Esophagus mucosa (tissue), 1 donor: ENCODE data around the gene SERPINB13. TPM values are rescaled to one million over a fixed set of nuclear protein-coding genes. Genes with fewer than 3 reads are reported as not detected.
A peak's percentile ranks its signal among the peaks of the same experiment; 100 is the strongest.
"Not testable (repeated sequence)": the region's sequence is repeated elsewhere in the genome, so short reads cannot be mapped to it uniquely, and the experiment has no call there.

Experiments used
- ATAC-seq: fragments of 200-7000 bp; cut with Tn5 transposase; one replicate; pipeline ENCODE4 v1.9.1; 2020
- total RNA-seq: library from RNA; stranded (reverse); gene quantifications from one replicate; pipeline ENCODE4 v1.2.4, GENCODE V29; 2023
- donor health status: DM: yes; HTN: yes; CAD: no.

SERPINB13 gene
- total RNA-seq, 1 donor from 2014 or later: 281 TPM

DNA sequence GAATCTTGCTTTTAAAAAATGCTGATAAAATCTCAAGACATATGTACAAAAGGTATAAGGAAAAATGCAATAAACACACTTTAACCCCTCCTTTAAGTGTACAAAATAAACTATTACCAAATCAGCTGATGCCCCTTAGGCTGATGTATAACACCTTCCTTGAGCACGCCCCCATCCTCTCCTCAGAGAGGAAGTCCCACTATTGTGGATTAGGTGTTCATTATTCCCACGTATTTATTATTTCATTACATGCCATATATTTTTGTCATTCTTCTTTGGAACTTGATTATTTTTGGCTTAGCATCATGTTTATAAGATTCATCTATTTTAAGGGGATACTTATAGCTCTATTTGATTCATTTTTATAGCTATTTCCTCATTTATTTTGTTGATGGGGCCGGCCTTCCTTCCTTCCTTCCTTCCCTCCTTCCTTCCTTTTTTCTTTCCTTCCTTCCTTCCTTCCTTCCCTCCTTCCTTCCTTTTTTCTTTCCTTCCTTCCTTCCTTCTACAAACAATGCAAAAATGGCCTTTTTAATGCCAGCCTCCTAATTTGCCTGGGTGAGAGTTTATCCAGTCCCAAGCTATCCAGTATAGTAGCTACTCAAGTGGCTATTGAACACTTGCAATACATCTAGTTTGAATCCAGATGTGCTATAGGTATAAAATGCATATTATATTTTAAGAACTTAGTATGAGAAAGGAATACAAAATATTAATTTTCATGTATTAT, 4.0 kb downstream of the SERPINB13 start:
- ATAC-seq: no peak

GRCh38 chr18:63591725-63592124, 4.6 kb downstream of the SERPINB13 start:
- no peak for ATAC-seq

- no peak for ATAC-seq
Observed at GRCh38 chr18:63592471-63592870, 5.3 kb downstream of the SERPINB13 start.

DNA sequence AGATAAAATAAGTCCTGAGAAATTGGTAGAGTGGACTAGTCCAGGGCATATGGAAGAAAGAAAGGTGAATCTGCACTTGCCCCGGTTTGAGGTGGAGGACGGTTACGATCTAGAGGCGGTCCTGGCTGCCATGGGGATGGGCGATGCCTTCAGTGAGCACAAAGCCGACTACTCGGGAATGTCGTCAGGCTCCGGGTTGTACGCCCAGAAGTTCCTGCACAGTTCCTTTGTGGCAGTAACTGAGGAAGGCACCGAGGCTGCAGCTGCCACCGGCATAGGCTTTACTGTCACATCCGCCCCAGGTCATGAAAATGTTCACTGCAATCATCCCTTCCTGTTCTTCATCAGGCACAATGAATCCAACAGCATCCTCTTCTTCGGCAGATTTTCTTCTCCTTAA, 9.8 kb downstream of the SERPINB13 start:
- peak; percentile 9 for ATAC-seq

DNA sequence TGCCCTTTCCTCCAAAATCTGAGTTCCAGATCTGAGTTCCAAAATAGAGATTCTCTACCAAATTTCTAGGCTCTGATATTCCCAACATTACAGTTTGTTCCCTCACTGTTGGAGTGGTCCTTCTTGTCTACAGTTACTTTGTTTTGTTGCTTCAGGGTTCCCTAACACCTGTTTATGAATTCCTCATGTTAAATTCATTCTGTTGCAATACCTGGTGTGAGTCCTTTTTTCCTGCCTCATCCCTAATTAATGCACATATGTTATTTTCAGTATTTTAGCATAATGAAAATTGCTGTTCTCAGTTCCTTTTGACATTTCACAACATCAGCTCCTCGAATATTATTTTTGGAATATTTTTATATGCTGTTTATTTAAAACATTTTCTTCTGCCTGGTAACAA, 16.2 kb downstream of the SERPINB13 start:
- no peak for ATAC-seq

DNA sequence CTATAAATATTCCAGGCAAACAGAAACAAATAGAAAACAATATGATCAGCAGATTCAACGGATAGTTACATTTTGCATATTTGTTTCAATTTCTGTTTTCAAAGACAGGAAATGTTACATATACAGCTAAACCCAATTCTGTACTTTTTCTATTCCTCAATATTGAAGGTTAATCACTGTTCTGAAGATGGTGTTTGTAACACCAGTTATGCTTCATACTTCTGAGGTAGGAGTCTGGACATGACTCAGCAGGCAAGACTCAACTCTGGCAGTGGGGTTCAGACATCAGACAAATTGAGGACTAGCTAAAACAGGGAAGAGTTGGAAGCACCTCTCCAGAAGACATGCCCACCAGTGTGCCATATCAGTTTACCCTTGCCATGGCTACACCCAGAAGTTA, 16.6 kb downstream of the SERPINB13 start:
- peak; percentile 69 for ATAC-seq

GRCh38 chr18:63604791-63605567, 17.8 kb downstream of the SERPINB13 start:
- ATAC-seq: peak; percentile 93

DNA sequence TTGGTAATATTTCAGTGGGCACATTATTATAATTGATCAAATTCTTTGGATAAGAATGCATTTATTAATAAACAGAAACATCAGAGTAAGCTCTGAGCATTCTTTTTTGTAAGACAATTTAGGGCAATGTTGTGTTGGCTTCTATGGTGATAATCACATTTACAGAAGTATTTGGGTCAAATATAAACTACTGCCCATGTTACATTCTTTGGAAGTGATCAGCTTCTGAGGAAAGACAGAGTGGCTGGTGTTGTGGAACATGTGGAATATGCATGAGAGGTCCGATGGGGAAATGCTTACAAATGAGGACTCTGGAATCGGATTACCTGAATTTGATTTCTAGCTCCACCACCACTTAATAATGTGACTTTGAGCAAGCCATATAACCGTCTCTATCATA, 19.4 kb downstream of the SERPINB13 start:
- no peak for ATAC-seq

DNA sequence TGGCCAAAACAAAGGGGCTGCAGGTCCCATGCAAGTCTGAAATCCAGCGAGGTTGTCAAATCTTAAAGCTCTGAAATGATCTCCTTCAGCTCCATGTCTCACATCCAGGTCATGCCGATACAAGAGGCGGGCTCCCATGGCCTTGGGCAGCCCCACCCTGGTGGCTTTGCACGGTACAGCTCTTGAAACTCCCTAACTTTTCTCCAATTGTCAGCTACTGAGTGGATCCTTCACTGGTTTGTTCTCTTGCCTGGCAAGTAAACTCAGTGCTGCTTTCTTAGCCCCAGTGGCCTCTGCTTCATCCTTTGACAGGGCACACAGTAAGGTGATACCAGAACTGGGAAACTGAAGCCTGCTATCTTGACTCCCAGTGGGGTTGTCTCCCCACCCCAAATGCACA, 26.3 kb downstream of the SERPINB13 start:
- ATAC-seq: peak; percentile 72

DNA sequence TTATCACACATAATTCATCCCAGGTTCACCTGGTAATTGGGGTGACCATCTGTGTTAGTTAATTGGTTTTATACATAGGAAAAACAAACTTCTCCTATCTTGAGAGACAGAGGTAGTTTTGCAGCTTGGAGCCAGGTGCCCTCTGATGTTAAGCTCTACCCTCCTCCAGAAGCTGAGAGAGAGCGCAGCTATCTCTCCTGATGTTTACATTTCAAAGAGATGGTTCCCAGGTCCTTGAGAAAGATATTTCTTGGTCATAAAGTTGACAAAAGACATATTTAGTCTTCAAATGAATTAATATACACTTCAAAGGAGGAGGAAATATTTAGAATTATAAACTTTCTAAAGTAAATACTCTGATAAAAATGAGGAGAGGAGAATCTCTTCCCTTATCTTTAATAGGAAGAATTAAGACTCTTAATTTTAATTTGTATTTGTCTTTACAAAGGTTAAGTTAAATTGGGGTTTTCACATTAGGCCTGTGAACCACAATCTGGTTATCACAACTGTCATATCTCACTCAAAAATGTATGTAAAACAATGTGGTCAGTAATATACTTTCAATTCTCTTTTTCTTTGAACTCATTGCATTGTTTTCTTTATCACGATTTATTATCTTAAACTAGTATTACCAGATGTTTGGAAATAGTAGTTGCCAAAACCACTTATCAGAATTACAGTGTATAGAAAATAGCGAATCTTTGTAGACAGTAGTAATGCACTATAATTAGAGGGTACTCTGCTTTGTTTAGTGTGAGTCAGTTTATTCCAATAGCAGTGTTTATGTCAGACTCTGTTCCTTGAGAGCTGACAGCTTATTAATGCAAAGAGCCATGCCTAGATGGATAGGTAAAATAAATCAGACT, 30.1 kb downstream of the SERPINB13 start:
- no peak for ATAC-seq

DNA sequence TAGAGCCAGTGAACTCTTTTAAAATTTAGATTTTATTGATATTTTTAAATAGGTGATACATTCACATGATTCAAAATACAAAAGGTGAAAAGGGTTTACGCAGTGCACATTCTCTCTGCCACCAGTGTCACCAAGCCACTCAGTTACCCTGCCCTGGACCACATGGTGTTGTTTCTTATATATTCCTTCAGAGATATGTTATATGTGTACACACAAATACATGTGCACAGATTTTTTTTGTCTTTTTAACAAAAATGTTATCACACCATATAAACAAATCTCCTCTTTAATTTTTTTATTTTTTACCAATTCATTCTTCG, 30.7 kb downstream of the SERPINB13 start:
- no peak for ATAC-seq

- no peak for ATAC-seq
Observed at GRCh38 chr18:63619661-63620060, 32.5 kb downstream of the SERPINB13 start.

DNA sequence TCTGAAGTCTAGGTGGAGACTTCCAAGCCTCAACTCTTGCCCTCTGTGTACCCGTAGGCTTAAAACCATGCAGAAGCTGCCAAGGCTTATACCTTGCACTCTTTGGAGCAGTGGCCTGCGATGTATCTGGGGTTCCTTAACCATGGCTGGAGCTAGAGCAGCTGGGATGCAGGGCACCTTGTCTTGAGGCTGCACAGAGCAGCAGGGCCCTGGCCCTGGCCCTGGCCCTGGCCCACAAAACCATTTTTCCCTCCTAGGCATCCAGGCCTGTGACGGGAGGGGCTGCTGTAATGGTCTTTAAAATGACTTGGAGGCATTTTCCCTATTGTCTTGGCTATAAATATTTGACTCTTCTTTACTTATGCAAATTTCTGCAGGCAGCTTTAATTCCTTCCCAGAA, 37.7 kb downstream of the SERPINB13 start:
- ATAC-seq: no peak

DNA sequence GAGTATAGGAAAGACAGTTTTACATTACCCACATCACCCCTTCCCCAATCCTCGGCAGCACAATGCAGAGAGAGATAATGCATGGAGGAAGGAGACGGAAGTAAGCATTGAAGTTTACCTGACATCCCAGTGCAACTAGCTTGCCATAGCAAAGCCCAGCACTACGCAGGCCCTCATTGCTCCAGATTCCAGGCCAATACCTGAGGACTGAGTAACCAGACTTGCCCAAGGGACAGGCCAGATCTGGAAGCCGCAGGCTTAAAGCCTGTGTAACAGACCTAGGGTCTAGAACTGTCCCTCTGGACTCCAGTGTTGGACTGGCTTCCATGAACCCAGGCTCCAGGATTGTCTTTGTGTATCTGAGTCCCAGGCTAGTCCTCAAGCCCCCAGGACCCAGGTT, 39.3 kb downstream of the SERPINB13 start:
- ATAC-seq: no peak

GRCh38 chr18:63627819-63628218, 40.7 kb downstream of the SERPINB13 start:
- no peak for ATAC-seq

- ATAC-seq: no peak
Observed at GRCh38 chr18:63637703-63638102, 50.6 kb downstream of the SERPINB13 start.

GRCh38 chr18:63641157-63641680, 54.1 kb downstream of the SERPINB13 start:
- ATAC-seq: not testable (repeated sequence)

- peak; percentile 70 for ATAC-seq
Observed at GRCh38 chr18:63642668-63643356, 55.7 kb downstream of the SERPINB13 start.

- peak; percentile 81 for ATAC-seq
Observed at GRCh38 chr18:63644142-63644541, 57.0 kb downstream of the SERPINB13 start, which contains the start of gene SERPINB4. TSS of gene SERPINB4 (minus strand) at chr18:63644256. CDS start at chr18:63643577, 679 bp downstream.

GRCh38 chr18:63644694-63645093, 57.6 kb downstream of the SERPINB13 start:
- ATAC-seq: not testable (repeated sequence)

GRCh38 chr18:63646936-63647335, 59.8 kb downstream of the SERPINB13 start:
- no peak for ATAC-seq

DNA sequence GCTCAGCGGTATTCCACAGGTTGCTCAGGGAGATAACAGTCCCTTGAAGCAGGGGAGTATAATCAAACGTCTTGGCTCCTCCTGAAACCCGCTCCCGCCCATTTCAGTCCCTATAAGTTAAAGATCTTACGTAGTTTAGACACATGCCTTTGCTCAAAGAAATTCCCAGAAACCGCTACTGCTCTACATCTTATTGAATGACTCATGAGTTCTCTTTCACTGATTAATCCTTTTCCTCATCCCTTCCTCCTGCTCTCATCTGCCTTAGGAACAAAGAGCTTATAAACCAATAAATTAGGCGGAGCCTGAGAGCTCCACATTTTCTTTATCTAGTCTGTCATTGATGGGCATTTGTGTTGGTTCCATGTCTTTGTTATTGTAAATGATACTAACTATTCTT, 61.1 kb downstream of the SERPINB13 start:
- no peak for ATAC-seq
